HG02852 (cell line): ENCODE measurements around the gene ANLN.
"Not testable (repeated sequence)": the region's sequence is repeated elsewhere in the genome, so short reads cannot be mapped to it uniquely, and the experiment has no call there.

ENCODE experiments used
- ATAC-seq: cut with Tn5 transposase; IDR thresholded peaks from one replicate; pipeline ENCODE4 v1.9.1; 2021; ENCODE audit warnings: mild to moderate bottlenecking, moderate library complexity; ENCODE audit not compliant: unreplicated experiment

The ANLN gene

GRCh38 chr7:36460811-36461429 is 71.3 kb downstream of the ANLN start:
- ATAC-seq: no peak

GRCh38 chr7:36462551-36463137 is 73.0 kb downstream of the ANLN start:
- ATAC-seq: no peak

- no peak for ATAC-seq
These were observed 74.6 kb downstream of the ANLN start for GRCh38 chr7:36464271-36464670.

GRCh38 chr7:36466001-36466400 is 76.3 kb downstream of the ANLN start:
- ATAC-seq: not testable (repeated sequence)

GRCh38 chr7:36468370-36469101 is 78.9 kb downstream of the ANLN start:
- ATAC-seq: no peak

- no peak for ATAC-seq
These were observed 79.6 kb downstream of the ANLN start for GRCh38 chr7:36469236-36469635.

- ATAC-seq: no peak
These were observed 82.6 kb downstream of the ANLN start for GRCh38 chr7:36472141-36472729.

- ATAC-seq: no peak
These were observed 84.0 kb downstream of the ANLN start for GRCh38 chr7:36473454-36474282.

GRCh38 chr7:36474283-36475010 is 84.8 kb downstream of the ANLN start:
- ATAC-seq: no peak

GRCh38 chr7:36475011-36475342 is 85.3 kb downstream of the ANLN start:
- no peak for ATAC-seq

- no peak for ATAC-seq
These were observed 85.7 kb downstream of the ANLN start for GRCh38 chr7:36475381-36475780.

GRCh38 chr7:36478745-36479144 is 89.1 kb downstream of the ANLN start:
- no peak for ATAC-seq

GRCh38 chr7:36483853-36484252 is 94.2 kb downstream of the ANLN start:
- not testable (repeated sequence) for ATAC-seq

GRCh38 chr7:36484265-36484664 is 94.6 kb downstream of the ANLN start:
- no peak for ATAC-seq

GRCh38 chr7:36486336-36486735 is 96.7 kb downstream of the ANLN start:
- ATAC-seq: no peak

GRCh38 chr7:36487756-36488336 is 98.2 kb downstream of the ANLN start:
- ATAC-seq: no peak

GRCh38 chr7:36488672-36489071 is 99.0 kb downstream of the ANLN start:
- ATAC-seq: not testable (repeated sequence)

GRCh38 chr7:36490419-36490830 is 100.8 kb downstream of the ANLN start:
- no peak for ATAC-seq

GRCh38 chr7:36491317-36491716 is 101.7 kb downstream of the ANLN start:
- ATAC-seq: no peak

- ATAC-seq: no peak
These were observed 106.9 kb downstream of the ANLN start for GRCh38 chr7:36496576-36496975.
